LNCaP clone FGC (cell line): ENCODE results near the gene CNTN6.

ENCODE experiments used
- DNase-seq: peaks from one replicate; pipeline ENCODE4 v3.0.0-alpha.2; 2011; ENCODE audit warnings: low read depth
- H3K4me3 ChIP-seq: 2 replicates; pipeline ENCODE4 v1.5.1; 2011; ENCODE audit warnings: mild to moderate bottlenecking, low read depth, low read length, control low read depth
- TF ChIP-seq, protein P1 (sequence below): IDR thresholded peaks from 2 replicates; pipeline ENCODE4 v1.5.1; 2012; ENCODE audit warnings: mild to moderate bottlenecking; ENCODE audit not compliant: control insufficient read depth, insufficient read depth; ENCODE audit errors: extremely low read depth

CNTN6 gene

GRCh38 chr3:1404270-1404962, 311.6 kb downstream of the CNTN6 start:
- TF ChIP-seq, protein P1, sequence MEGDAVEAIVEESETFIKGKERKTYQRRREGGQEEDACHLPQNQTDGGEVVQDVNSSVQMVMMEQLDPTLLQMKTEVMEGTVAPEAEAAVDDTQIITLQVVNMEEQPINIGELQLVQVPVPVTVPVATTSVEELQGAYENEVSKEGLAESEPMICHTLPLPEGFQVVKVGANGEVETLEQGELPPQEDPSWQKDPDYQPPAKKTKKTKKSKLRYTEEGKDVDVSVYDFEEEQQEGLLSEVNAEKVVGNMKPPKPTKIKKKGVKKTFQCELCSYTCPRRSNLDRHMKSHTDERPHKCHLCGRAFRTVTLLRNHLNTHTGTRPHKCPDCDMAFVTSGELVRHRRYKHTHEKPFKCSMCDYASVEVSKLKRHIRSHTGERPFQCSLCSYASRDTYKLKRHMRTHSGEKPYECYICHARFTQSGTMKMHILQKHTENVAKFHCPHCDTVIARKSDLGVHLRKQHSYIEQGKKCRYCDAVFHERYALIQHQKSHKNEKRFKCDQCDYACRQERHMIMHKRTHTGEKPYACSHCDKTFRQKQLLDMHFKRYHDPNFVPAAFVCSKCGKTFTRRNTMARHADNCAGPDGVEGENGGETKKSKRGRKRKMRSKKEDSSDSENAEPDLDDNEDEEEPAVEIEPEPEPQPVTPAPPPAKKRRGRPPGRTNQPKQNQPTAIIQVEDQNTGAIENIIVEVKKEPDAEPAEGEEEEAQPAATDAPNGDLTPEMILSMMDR: no peak
- no peak overlapping the region for H3K4me3 ChIP-seq
- DNase-seq: no peak

- H3K4me3 ChIP-seq: no peak overlapping the region
- DNase-seq: no peak
- TF ChIP-seq, protein P1: no peak
Measured at GRCh38 chr3:1406250-1406649, 313.4 kb downstream of the CNTN6 start.

GRCh38 chr3:1421577-1421976, 328.8 kb downstream of the CNTN6 start:
- no peak overlapping the region for H3K4me3 ChIP-seq
- TF ChIP-seq, protein P1: no peak
- no peak for DNase-seq

- DNase-seq: no peak
- TF ChIP-seq, protein P1: no peak
Measured at GRCh38 chr3:1423566-1424089, 330.8 kb downstream of the CNTN6 start.

GRCh38 chr3:1439395-1439794, 346.6 kb downstream of the CNTN6 start:
- TF ChIP-seq, protein P1: peak; percentile 38
- no peak for DNase-seq
- no peak overlapping the region for H3K4me3 ChIP-seq

More at GRCh38 chr3:1423566-1424089, 330.8 kb downstream of the CNTN6 start:
- H3K4me3 ChIP-seq: no peak overlapping the region

DNA sequence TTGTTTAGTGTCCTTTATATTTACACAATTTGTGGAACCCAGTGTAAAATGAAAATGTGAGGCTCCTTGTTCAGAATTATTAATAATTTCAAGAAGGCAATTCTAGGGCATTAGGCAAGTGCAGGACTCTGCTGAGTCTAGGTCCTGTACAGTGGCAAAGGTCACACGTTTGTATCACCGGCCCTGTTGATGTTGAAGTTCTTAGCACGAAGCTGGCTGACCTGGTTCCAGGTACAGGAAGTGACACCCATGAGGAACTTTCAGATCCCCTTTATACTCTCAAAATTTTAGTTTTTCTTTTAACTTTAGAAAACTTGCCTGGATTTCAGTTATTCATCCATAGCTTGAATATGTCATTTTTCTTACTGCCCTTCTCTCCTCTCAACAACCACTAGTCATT, 349.4 kb downstream of the CNTN6 start:
- no peak overlapping the region for H3K4me3 ChIP-seq
- DNase-seq: no peak
- TF ChIP-seq, protein P1: no peak

- TF ChIP-seq, protein P1: no peak
- no peak overlapping the region for H3K4me3 ChIP-seq
- no peak for DNase-seq
Measured at GRCh38 chr3:1444195-1444594, 351.4 kb downstream of the CNTN6 start.
